GM21367 (cell line): ENCODE measurements around the gene CHN2.

Experiments used
- ATAC-seq: cut with Tn5 transposase; IDR thresholded peaks from one replicate; pipeline ENCODE4 v1.9.1; 2021; ENCODE audit not compliant: unreplicated experiment

Gene CHN2

GRCh38 chr7:29421010-29421956, 226.7 kb downstream of the CHN2 start:
- no peak for ATAC-seq

- no peak for ATAC-seq
These were observed 228.3 kb downstream of the CHN2 start for GRCh38 chr7:29422829-29423228.

- ATAC-seq: peak; percentile 76
These were observed 229.9 kb downstream of the CHN2 start for GRCh38 chr7:29424295-29424983.

GRCh38 chr7:29424984-29425309, 230.4 kb downstream of the CHN2 start:
- ATAC-seq: no peak

- no peak for ATAC-seq
These were observed 232.0 kb downstream of the CHN2 start for GRCh38 chr7:29426587-29426986.

GRCh38 chr7:29429401-29429800, 234.8 kb downstream of the CHN2 start:
- no peak for ATAC-seq

- no peak for ATAC-seq
These were observed 235.8 kb downstream of the CHN2 start for GRCh38 chr7:29430279-29430949.

- no peak for ATAC-seq
These were observed 237.1 kb downstream of the CHN2 start for GRCh38 chr7:29431686-29432085.

- ATAC-seq: no peak
These were observed 238.1 kb downstream of the CHN2 start for GRCh38 chr7:29432721-29433120.

GRCh38 chr7:29434380-29434768, 239.8 kb downstream of the CHN2 start:
- ATAC-seq: no peak

GRCh38 chr7:29435167-29435566, 240.6 kb downstream of the CHN2 start:
- ATAC-seq: peak; percentile 42

- ATAC-seq: no peak
These were observed 241.3 kb downstream of the CHN2 start for GRCh38 chr7:29435902-29436301.

GRCh38 chr7:29442146-29442545, 247.6 kb downstream of the CHN2 start:
- ATAC-seq: no peak

GRCh38 chr7:29443552-29443951, 249.0 kb downstream of the CHN2 start:
- ATAC-seq: no peak

GRCh38 chr7:29444267-29444666, 249.7 kb downstream of the CHN2 start:
- no peak for ATAC-seq

GRCh38 chr7:29445736-29446135, 251.2 kb downstream of the CHN2 start:
- ATAC-seq: no peak

- no peak for ATAC-seq
These were observed 253.3 kb downstream of the CHN2 start for GRCh38 chr7:29447828-29448227.

GRCh38 chr7:29449569-29450260, 255.1 kb downstream of the CHN2 start:
- ATAC-seq: no peak

- no peak for ATAC-seq
These were observed 258.4 kb downstream of the CHN2 start for GRCh38 chr7:29453021-29453420.

- no peak for ATAC-seq
These were observed 259.9 kb downstream of the CHN2 start for GRCh38 chr7:29454464-29454863.

- no peak for ATAC-seq
These were observed 260.4 kb downstream of the CHN2 start for GRCh38 chr7:29454899-29455451.
